Measurements from ENCODE around the gene SYT17.

- no peak for TF ChIP-seq POLR2A (IDR thresholded peaks at IDR 0.05; ENCODE audit: low read length)
- no peak for TF ChIP-seq KDM1A (IDR thresholded peaks at IDR 0.05; ENCODE audit: low read depth)
- no peak for TF ChIP-seq ESRRA (IDR thresholded peaks at IDR 0.05; ENCODE audit: borderline replicate concordance, low read length)
Measured at GRCh38 chr16:19252904-19253303, 84.9 kb downstream of the SYT17 start.

Measured in A549 (cell line).